SK-N-MC (cell line): ENCODE data around the gene VTI1B.
"Not testable (repeated sequence)": the region's sequence is repeated elsewhere in the genome, so short reads cannot be mapped to it uniquely, and the experiment has no call there.

Experiments used
- EZH2 ChIP-seq: fragments of 200-600 bp; sonication (generic); IDR thresholded peaks from one replicate; pipeline ENCODE4 v1.6.1; 2017; ENCODE audit warnings: antibody characterized with exemption
- FOXP2 ChIP-seq: optimal IDR thresholded peaks from 2 replicates; pipeline ENCODE3; 2011; ENCODE audit warnings: mild to moderate bottlenecking, moderate library complexity; ENCODE audit not compliant: insufficient read depth; ENCODE audit errors: extremely low read length, control extremely low read depth
- POLR2AphosphoS5 ChIP-seq: IDR thresholded peaks from 2 replicates; pipeline ENCODE4 v1.6.1; 2012; ENCODE audit warnings: mild to moderate bottlenecking, low read depth, low read length, borderline replicate concordance

DNA sequence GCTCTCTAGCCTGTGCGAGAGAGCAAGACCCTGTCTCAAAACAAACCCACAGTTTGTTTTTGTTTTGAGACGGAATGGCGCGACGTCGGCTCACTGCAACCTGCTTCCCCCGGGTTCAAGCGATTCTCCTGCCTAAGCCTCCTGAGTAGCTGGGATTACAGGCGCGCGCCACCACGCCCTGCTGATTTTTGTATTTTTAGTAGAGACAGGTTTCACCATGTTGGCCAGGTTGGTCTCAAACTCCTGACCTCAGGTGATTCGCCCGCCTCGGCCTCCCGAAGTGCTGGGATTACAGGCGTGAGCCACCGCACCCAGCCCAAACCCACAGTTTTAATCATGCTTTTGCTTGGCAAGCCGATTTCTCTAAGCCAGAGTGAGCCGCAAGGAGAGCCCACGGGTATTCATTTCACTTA is 73.9 kb downstream of the VTI1B start:
- TF ChIP-seq POLR2AphosphoS5, EZH2, FOXP2: not testable (repeated sequence)
